Natural killer cell (primary cell): ENCODE data around the gene ASCL5. TPM values are rescaled to one million over a fixed set of nuclear protein-coding genes. Genes with fewer than 3 reads are reported as not detected.

Experiments used
- ATAC-seq, 3 donors: fragments of 150-1000 bp in 2 of 3; fragments of 200-7000 bp in 1 of 3; cut with Tn5 transposase; 1 replicate in 1 of 3; 2 replicates in 2 of 3; pipeline ENCODE4 v1.10.0; 2021; ENCODE audit warnings: mild to moderate bottlenecking in 2 of 3, moderate library complexity in 2 of 3
- DNase-seq, 2 donors: peaks; one replicate each; pipeline versions ENCODE4 v3.0.0 to v3.0.0-alpha.2; 2013 to 2021; ENCODE audit warnings: mixed read lengths in 1 of 2
- H3K27ac ChIP-seq: one replicate; pipeline ENCODE4 v1.5.1; 2013; ENCODE audit warnings: mild to moderate bottlenecking, low read length
- H3K27me3 ChIP-seq: one replicate; pipeline ENCODE4 v1.6.1; 2013; ENCODE audit warnings: low read length; ENCODE audit not compliant: control insufficient read depth, insufficient read depth
- H3K36me3 ChIP-seq: one replicate; pipeline ENCODE4 v1.6.1; 2013; ENCODE audit warnings: low read length; ENCODE audit not compliant: control insufficient read depth, insufficient read depth
- H3K4me1 ChIP-seq: one replicate; pipeline ENCODE4 v1.6.1; 2013; ENCODE audit warnings: low read length; ENCODE audit not compliant: control insufficient read depth, insufficient read depth
- H3K4me3 ChIP-seq: one replicate; pipeline ENCODE4 v1.5.1; 2013; ENCODE audit warnings: low read length
- H3K9me3 ChIP-seq: one replicate; pipeline ENCODE4 v1.6.1; 2013; ENCODE audit warnings: low read length; ENCODE audit not compliant: control insufficient read depth, insufficient read depth
- H3K27ac Mint-ChIP-seq, 2 donors: one replicate each; pipeline ENCODE4 v1.8.0; 2022; ENCODE audit warnings: mild to moderate bottlenecking in 2 of 2, mixed read lengths in 2 of 2, moderate library complexity in 1 of 2
- H3K27me3 Mint-ChIP-seq, 2 donors: one replicate each; pipeline ENCODE4 v1.8.0; 2022; ENCODE audit warnings: low read depth in 2 of 2, mixed read lengths in 2 of 2
- H3K36me3 Mint-ChIP-seq: one replicate; pipeline ENCODE4 v1.8.0; 2022; ENCODE audit warnings: mixed read lengths
- H3K4me1 Mint-ChIP-seq, 2 donors: one replicate each; pipeline ENCODE4 v1.8.0; 2022; ENCODE audit warnings: mixed read lengths in 2 of 2
- H3K4me3 Mint-ChIP-seq: one replicate; pipeline ENCODE4 v1.8.0; 2022; ENCODE audit warnings: mild to moderate bottlenecking, moderate library complexity, mixed read lengths
- H3K9me3 Mint-ChIP-seq, 2 donors: one replicate each; pipeline ENCODE4 v1.8.0; 2022; ENCODE audit warnings: mixed read lengths in 2 of 2
- WGBS: methylation state at CpG from one replicate; pipeline ENCODE4 v1.1.7; 2013; ENCODE audit warnings: missing lambda C conversion rate; ENCODE audit not compliant: insufficient coverage; 5-methylcytosine and 5-hydroxymethylcytosine counted together
- intact Hi-C: fragments of 100-400 bp; cut with micrococcal nuclease; formaldehyde crosslinking; loops from one replicate; pipeline ENCODE4 v1.14.2; 2022
- total RNA-seq, 4 donors: library from RNA; stranded (reverse); fragments of 120-200 nt in 1 of 4; gene quantifications; one replicate each; pipeline versions ENCODE4 v1.2.3 to v1.2.4, GENCODE V29; 2013 to 2022
- TF ChIP-seq, protein P1 (sequence below): fragments of 200-600 bp; IDR thresholded peaks from one replicate; pipeline ENCODE4 v1.8.0; 2022; ENCODE audit warnings: antibody characterized with exemption

The ASCL5 gene
- total RNA-seq, 3 donors from 2014 or later (not counting 1 experiment from before 2014, with no cell fraction given) = not detected

DNA sequence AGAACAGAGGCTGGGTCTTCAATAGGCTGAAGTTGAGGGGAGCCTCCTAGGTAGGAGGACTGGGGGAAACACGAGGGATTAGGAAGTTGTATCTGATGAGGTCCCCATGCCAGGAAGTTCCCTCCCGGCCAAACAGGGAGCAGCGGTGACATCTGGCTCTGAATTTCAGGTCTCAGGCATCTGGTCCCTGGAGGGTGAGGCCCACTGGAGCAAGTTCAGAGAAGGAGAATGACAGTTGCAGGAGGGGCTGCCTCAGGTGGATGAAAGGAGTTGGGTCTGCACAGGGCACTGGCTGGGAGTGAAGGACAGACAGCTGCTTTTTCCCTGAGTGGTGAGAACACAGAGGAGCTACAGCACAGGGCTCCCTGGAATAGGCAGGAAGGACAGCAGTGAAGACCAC, 18.1 kb upstream of the ASCL5 start:
- peaks cover 24% of the 10 kb centered on the region for H3K36me3 ChIP-seq
- intact Hi-C loops = no loop called here
- peaks cover 7% of the 10 kb centered on the region for H3K36me3 Mint-ChIP-seq

DNA sequence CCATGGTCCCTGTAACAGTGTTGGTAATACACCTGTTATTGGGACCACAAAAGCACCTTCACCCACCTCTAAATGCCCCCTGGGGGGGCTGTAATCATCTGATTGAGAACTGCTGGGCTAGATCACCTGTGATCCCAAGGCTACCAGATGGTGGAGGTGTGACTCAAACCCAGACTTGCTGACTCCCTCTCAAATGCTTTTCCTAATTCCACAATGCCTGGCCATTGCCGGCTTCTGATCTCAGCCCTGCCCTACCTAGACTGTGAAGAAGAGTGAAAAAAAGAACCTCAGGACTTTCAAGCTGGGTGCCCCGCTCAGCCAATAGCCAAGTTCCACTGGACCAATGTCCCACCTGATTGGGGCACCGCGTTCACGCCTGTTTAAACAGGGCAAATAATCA, 17.7 kb upstream of the ASCL5 start:
- Histone ChIP-seq H3K27ac (no peak overlapping the region), H3K4me3 (no peak overlapping the region), H3K9me3 (no peaks in the 10 kb centered on the region), H3K4me1 (no peaks in the 10 kb centered on the region), H3K27me3 (no peaks in the 10 kb centered on the region), H3K36me3 (peaks cover 24% of the 10 kb centered on the region)
- DNase-seq (no peak), ATAC-seq (no peak)
- peaks cover 7% of the 10 kb centered on the region for H3K36me3 Mint-ChIP-seq
- WGBS = 87% methylated on average over 5 of the region's 5 CpGs
- no peaks in the 10 kb centered on the region for H3K27me3 Mint-ChIP-seq
- H3K9me3 Mint-ChIP-seq = no peaks in the 10 kb centered on the region
- TF ChIP-seq, protein P1, sequence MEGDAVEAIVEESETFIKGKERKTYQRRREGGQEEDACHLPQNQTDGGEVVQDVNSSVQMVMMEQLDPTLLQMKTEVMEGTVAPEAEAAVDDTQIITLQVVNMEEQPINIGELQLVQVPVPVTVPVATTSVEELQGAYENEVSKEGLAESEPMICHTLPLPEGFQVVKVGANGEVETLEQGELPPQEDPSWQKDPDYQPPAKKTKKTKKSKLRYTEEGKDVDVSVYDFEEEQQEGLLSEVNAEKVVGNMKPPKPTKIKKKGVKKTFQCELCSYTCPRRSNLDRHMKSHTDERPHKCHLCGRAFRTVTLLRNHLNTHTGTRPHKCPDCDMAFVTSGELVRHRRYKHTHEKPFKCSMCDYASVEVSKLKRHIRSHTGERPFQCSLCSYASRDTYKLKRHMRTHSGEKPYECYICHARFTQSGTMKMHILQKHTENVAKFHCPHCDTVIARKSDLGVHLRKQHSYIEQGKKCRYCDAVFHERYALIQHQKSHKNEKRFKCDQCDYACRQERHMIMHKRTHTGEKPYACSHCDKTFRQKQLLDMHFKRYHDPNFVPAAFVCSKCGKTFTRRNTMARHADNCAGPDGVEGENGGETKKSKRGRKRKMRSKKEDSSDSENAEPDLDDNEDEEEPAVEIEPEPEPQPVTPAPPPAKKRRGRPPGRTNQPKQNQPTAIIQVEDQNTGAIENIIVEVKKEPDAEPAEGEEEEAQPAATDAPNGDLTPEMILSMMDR = no peak
- no peak overlapping the region for H3K4me3 Mint-ChIP-seq
- no peak overlapping the region for H3K27ac Mint-ChIP-seq
- H3K4me1 Mint-ChIP-seq = no peaks in the 10 kb centered on the region
- intact Hi-C loops = no loop called here

More for the DNA sequence above, 18.1 kb upstream of the ASCL5 start:
- Histone ChIP-seq H3K4me1 (no peaks in the 10 kb centered on the region), H3K27me3 (no peaks in the 10 kb centered on the region), H3K4me3 (no peak overlapping the region), H3K27ac (no peak overlapping the region), H3K9me3 (no peaks in the 10 kb centered on the region)
- H3K27me3 Mint-ChIP-seq = no peaks in the 10 kb centered on the region
- H3K4me3 Mint-ChIP-seq = no peak overlapping the region
- no peaks in the 10 kb centered on the region for H3K4me1 Mint-ChIP-seq
- ATAC-seq = no peak
- 95% methylated on average over 3 of the region's 3 CpGs for WGBS
- TF ChIP-seq, protein P1 = no peak
- no peak overlapping the region for H3K27ac Mint-ChIP-seq
- H3K9me3 Mint-ChIP-seq = no peaks in the 10 kb centered on the region
- no peak for DNase-seq

DNA sequence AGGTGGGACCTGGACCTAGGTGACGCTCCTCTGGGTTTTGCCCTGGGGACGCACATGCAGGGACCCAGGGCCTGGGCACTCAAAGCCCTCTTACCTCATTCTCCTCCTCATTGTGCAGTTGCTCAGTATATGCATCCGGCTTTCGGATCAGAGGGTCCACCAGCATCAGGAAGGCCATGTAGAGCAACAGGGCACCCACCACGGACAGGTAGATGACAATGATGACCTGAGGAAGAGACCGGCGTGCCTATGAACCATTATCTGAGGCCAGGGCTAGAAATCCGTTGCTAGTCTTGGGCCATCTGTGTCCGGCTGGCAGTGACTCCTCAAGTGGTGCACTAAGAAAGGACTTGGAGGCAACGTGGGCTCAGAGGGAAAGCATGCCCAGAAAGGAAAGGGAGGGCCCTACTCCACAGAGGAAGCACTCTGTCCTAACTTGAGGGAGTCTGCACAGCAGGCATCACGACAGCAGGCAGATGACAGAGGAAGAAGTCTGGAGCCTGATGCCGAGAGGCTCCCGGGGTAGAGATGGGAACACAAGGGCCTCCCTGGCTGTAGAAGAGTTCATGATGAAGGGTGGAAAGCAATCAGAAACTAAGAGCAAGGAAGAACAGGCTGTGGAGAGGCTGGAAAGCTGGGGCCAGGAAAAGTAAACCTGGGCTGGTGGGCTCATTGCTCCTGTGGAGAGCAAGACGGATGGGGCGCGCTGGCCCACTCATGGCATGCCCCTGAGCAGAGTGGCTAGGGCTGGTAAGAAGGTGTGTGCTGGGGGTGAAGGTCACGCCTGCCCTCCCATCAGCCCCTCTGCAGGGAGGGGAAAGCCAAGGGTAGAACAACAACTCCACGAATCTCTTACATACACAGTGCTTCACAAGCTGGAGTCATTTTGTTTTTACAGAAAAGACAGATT, 17.0 kb upstream of the ASCL5 start:
- TF ChIP-seq, protein P1 = no peak
- H3K36me3 ChIP-seq = peaks cover 22% of the 10 kb centered on the region
- Mint-ChIP-seq H3K27me3 (no peaks in the 10 kb centered on the region), H3K4me1 (no peaks in the 10 kb centered on the region), H3K4me3 (no peak overlapping the region), H3K27ac (no peak overlapping the region), H3K36me3 (peaks cover 7% of the 10 kb centered on the region), H3K9me3 (no peaks in the 10 kb centered on the region)
- H3K4me3 ChIP-seq = no peak overlapping the region
- intact Hi-C loops = no loop called here
- no peaks in the 10 kb centered on the region for H3K27me3 ChIP-seq
- no peaks in the 10 kb centered on the region for H3K9me3 ChIP-seq
- no peak overlapping the region for H3K27ac ChIP-seq
- WGBS = 93% methylated on average over 18 of the region's 18 CpGs
- H3K4me1 ChIP-seq = no peaks in the 10 kb centered on the region
- ATAC-seq = no peak
- DNase-seq = no peak
